Activated CD4-positive, alpha-beta T cell treated with anti-CD3 and anti-CD28 coated beads for 36 hours (primary cell): ENCODE data around the gene TMC2. TPM values are rescaled to one million over a fixed set of nuclear protein-coding genes. Genes with fewer than 3 reads are reported as not detected.
A peak's percentile ranks its signal among the peaks of the same experiment; 100 is the strongest.
"Not testable (repeated sequence)": the region's sequence is repeated elsewhere in the genome, so short reads cannot be mapped to it uniquely, and the experiment has no call there.

Experiments
- ATAC-seq: fragments of 200-7000 bp; cut with Tn5 transposase; one replicate; pipeline ENCODE4 v1.10.0; 2021; ENCODE audit warnings: mild to moderate bottlenecking, moderate library complexity
- CTCF ChIA-PET: fragments of 350-600 bp; sonication (Branson Sonifier 250); formaldehyde crosslinking; loops from one replicate; lab custom pipeline; 2021; ENCODE audit warnings: antibody characterized with exemption; lab: Charles Lee
- POLR2A ChIA-PET: fragments of 350-600 bp; sonication (Branson Sonifier 250); formaldehyde crosslinking; loops from one replicate; lab custom pipeline; 2021; ENCODE audit warnings: antibody characterized with exemption, inconsistent platforms; lab: Charles Lee
- DNase-seq: peaks from one replicate; pipeline ENCODE4 v3.0.0-alpha.2; 2020
- H3K27ac Mint-ChIP-seq: one replicate; pipeline ENCODE4 v1.8.0; 2021; ENCODE audit warnings: mixed read lengths
- H3K27me3 Mint-ChIP-seq: one replicate; pipeline ENCODE4 v1.8.0; 2021; ENCODE audit warnings: mixed read lengths
- H3K36me3 Mint-ChIP-seq: one replicate; pipeline ENCODE4 v1.8.0; 2021; ENCODE audit warnings: low read depth, mixed read lengths
- H3K4me1 Mint-ChIP-seq: one replicate; pipeline ENCODE4 v1.8.0; 2021; ENCODE audit warnings: mixed read lengths
- H3K4me3 Mint-ChIP-seq: one replicate; pipeline ENCODE4 v1.8.0; 2021; ENCODE audit warnings: mild to moderate bottlenecking, moderate library complexity, mixed read lengths
- H3K9me3 Mint-ChIP-seq: one replicate; pipeline ENCODE4 v1.8.0; 2021; ENCODE audit warnings: low read depth, mixed read lengths
- intact Hi-C, 2 experiments: fragments of 100-400 bp; cut with DNase I in 1 of 2; cut with micrococcal nuclease in 1 of 2; formaldehyde crosslinking; loops; one replicate each; pipeline versions ENCODE4 v1.14.2 to v1.15.1; 2022 to 2024; cut with DNase I, micrococcal nuclease
- total RNA-seq, 2 experiments: library from RNA; stranded (reverse); gene quantifications; one replicate each; pipeline ENCODE4 v1.2.3, GENCODE V29; 2021

Gene TMC2
- total RNA-seq, 2 experiments from 2014 or later: not detected

GRCh38 chr20:2524709-2525506, 11.5 kb upstream of the TMC2 start:
- intact Hi-C loops: loop anchor here (1.0 to 2.0 kb wide), 6 partner anchors 16 to 127 kb away; partner anchors contain the start of genes SNRPB (in 2 of the 2), NOP56 (in 1 of the 2) and ZNF343 (in 1 of the 2)
- ATAC-seq: peak; percentile 56
- POLR2A ChIA-PET: interaction anchor here (1.0 to 1.1 kb wide), 3 partner anchors 13 to 127 kb away, joined by 3 to 9 read pairs (median 6); partner anchors contain the start of genes NOP56 and SNRPB
- CTCF ChIA-PET: interaction anchor here (0.6 to 5.9 kb wide), 11 partner anchors 13 to 1797 kb away, joined by 3 to 73 read pairs (median 3); partner anchors contain the start of genes NOP56 and ZNF343
- Mint-ChIP-seq H3K9me3 (no peaks in the 10 kb centered on the region), H3K27me3 (peaks cover 2% of the 10 kb centered on the region), H3K27ac (peak overlapping the region; percentile 88), H3K36me3 (no peaks in the 10 kb centered on the region), H3K4me3 (peak overlapping the region; percentile 81), H3K4me1 (peaks cover 14% of the 10 kb centered on the region)
- peak; percentile 65 for DNase-seq

DNA sequence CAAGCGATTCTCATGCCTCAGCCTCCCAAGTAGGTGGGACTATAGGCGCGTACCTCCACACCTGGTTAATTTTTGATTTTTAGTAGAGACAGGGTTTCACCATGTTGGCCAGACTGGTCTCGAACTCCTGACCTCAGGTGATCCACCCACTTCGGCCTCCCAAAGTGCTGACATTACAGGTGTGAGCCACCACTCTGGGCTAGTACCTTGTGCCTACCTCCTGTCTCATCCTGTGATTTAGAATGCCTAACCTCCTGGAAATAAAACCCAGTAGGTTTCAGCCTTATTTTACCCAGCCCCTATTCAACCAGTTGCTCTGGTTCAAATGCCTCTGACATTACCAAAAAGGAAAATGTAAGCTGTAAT, 10.2 kb upstream of the TMC2 start:
- DNase-seq, intact Hi-C loops, H3K27me3 Mint-ChIP-seq, H3K4me3 Mint-ChIP-seq, ATAC-seq, H3K9me3 Mint-ChIP-seq, H3K36me3 Mint-ChIP-seq, H3K27ac Mint-ChIP-seq: not testable (repeated sequence)
- POLR2A ChIA-PET: interaction anchor here (0.6 to 1.3 kb wide), 2 partner anchors 28 to 57 kb away, joined by 3 to 4 read pairs; no protein-coding TSS in a partner anchor
- peaks cover 18% of the 10 kb centered on the region for H3K4me1 Mint-ChIP-seq
- CTCF ChIA-PET: interaction anchor here (0.6 to 1.7 kb wide), 4 partner anchors 13 to 832 kb away, joined by 3 to 5 read pairs (median 4); no protein-coding TSS in a partner anchor

GRCh38 chr20:2527762-2528161, 8.6 kb upstream of the TMC2 start:
- H3K4me3 Mint-ChIP-seq: no peak overlapping the region
- intact Hi-C loops: no loop called here
- ChIA-PET POLR2A (no interaction called here), CTCF (interaction anchor here (0.7 to 0.8 kb wide), 2 partner anchors 124 to 145 kb away, joined by 3 to 4 read pairs; no protein-coding TSS in a partner anchor)
- no peaks in the 10 kb centered on the region for H3K36me3 Mint-ChIP-seq
- H3K27ac Mint-ChIP-seq: no peak overlapping the region
- H3K27me3 Mint-ChIP-seq: peaks cover 2% of the 10 kb centered on the region
- ATAC-seq: no peak
- DNase-seq: no peak
- no peaks in the 10 kb centered on the region for H3K9me3 Mint-ChIP-seq
- H3K4me1 Mint-ChIP-seq: peaks cover 15% of the 10 kb centered on the region

DNA sequence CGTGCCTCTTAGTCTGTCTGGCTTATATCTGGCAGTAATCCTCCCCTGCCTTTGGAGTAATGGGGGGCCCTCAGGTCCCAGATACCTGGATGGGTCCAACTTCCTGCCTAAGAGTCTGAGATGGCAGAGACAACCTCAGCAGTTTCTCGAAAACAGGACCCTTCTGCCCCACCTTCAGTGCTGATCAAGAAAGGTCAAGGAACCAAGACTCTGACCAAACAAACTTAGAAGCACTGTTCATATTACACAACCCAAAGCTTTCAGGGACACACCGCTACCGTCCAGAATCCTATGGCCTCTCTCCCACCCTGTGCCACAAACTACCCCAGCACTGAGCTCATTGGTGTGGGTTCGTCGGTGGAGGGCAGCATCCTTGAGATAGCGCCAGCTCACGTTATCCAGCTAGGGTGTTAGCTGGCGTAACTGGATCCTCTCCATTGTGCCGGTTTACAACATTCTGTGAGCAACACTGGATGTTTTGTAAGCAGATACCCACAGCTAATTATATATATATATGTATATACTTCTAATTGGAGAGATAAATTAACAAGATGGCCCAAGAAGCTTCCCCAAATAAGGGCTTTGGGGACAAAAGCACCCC, 7.6 kb upstream of the TMC2 start:
- H3K27ac Mint-ChIP-seq: no peak overlapping the region
- H3K9me3 Mint-ChIP-seq: no peaks in the 10 kb centered on the region
- H3K27me3 Mint-ChIP-seq: peaks cover 2% of the 10 kb centered on the region
- H3K36me3 Mint-ChIP-seq: no peaks in the 10 kb centered on the region
- H3K4me3 Mint-ChIP-seq: no peak overlapping the region
- ATAC-seq (no peak), DNase-seq (no peak)
- intact Hi-C loops: no loop called here
- H3K4me1 Mint-ChIP-seq: peaks cover 15% of the 10 kb centered on the region
- CTCF ChIA-PET: interaction anchor here (0.6 to 3.8 kb wide), 2 partner anchors 8 to 515 kb away, joined by 3 to 20 read pairs; no protein-coding TSS in a partner anchor
- POLR2A ChIA-PET: no interaction called here

DNA sequence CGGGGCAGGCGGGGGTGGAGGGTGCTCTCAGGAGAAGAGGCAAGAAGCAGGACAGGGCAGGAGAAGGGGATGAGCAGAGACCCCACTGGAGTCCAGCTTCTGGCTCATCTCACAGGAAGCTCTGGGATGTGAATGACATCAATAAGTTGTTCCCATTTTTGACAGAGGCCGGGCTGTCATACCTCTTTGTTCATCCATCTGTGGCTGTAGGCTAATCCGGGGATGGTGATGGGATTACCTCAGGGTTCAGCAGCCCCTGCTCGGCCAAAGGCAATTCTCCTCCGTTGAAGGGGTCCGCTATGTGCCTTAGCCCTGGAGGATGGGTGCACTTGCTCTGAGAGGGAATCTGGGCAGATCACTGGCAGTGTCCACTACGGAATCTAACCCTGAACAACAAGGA, 3.3 kb upstream of the TMC2 start:
- Mint-ChIP-seq H3K27ac (no peak overlapping the region), H3K36me3 (no peaks in the 10 kb centered on the region), H3K4me1 (peaks cover 6% of the 10 kb centered on the region), H3K4me3 (no peak overlapping the region), H3K27me3 (peaks cover 6% of the 10 kb centered on the region), H3K9me3 (no peaks in the 10 kb centered on the region)
- ChIA-PET CTCF (no interaction called here), POLR2A (interaction anchor here (0.6 kb wide), 1 partner anchor 59 kb away, joined by 12 read pairs; no protein-coding TSS in a partner anchor)
- intact Hi-C loops: no loop called here
- ATAC-seq: no peak
- DNase-seq: no peak

DNA sequence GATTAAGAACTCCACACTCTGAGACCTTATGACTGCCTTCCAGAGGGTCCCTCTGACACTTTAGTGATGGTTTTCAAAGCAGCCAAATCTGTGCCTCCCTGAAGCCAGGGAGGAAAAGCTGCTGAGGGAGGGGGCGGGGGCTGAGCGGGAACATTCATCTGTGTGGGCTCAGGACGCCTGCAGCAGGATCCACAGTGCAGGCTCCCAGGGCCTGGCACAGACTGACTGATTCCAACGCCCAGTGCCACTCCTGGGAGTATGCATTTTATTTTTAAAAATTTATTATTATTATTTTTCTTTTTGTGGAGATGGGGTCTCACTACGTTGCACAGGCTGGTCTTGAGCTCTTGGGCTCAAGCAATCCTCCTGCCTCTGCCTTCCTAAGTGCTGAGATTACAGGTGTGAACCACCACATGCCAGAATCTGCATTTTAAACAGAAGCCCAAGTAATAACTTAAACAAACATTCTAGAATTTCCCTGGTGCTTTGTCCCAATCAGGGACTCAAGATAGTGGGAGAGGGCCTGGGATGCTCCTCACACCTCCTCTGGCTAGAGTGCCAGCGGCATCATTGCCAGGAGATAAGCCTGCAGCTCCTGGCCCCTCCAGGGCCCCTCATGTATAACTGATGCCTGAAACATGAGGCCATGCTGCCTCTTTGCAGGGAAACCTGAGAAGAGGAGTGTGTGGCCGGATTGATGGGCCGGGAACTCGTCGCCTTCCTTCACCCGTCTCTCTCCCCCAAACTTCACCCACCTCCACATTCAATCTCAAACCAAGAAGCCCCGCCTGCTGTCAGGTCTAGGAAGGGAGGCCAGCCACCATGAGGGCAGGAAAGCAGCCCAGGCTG, 438 bp upstream of the TMC2 start:
- CTCF ChIA-PET: interaction anchor here (0.5 to 2.9 kb wide), 2 partner anchors 14 to 134 kb away, joined by 4 to 11 read pairs; no protein-coding TSS in a partner anchor
- ATAC-seq: no peak
- Mint-ChIP-seq H3K4me1 (no peaks in the 10 kb centered on the region), H3K27ac (no peak overlapping the region), H3K27me3 (peaks cover 14% of the 10 kb centered on the region), H3K36me3 (no peaks in the 10 kb centered on the region), H3K4me3 (no peak overlapping the region), H3K9me3 (no peaks in the 10 kb centered on the region)
- POLR2A ChIA-PET: no interaction called here
- DNase-seq: no peak
- intact Hi-C loops: no loop called here

DNA sequence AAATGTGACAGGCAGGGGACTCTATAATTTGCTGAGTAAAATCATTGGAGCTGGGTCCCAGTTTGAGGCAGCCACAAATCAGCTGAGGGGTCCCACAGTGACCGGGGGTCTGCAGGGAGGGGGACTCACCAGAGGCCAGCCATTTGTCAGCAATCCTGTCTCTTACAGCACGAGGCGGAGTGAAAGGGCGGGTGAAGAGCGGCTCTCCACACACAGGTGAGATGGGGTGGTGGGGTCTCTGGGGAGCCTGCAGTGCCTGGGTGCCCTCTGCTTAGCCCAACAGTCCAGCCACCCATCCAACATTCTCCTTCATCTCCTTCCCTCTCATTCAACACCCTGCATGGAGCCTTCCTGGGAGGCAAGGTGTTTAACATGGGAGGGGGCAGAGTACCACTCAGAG, 728 bp downstream of the TMC2 start:
- intact Hi-C loops: no loop called here
- DNase-seq: no peak
- no peak for ATAC-seq
- Mint-ChIP-seq H3K4me1 (no peaks in the 10 kb centered on the region), H3K36me3 (no peaks in the 10 kb centered on the region), H3K9me3 (no peaks in the 10 kb centered on the region), H3K27ac (no peak overlapping the region), H3K4me3 (no peak overlapping the region), H3K27me3 (peaks cover 15% of the 10 kb centered on the region)
- POLR2A ChIA-PET: no interaction called here
- CTCF ChIA-PET: interaction anchor here (2.9 kb wide), 1 partner anchor 15 kb away, joined by 11 read pairs; no protein-coding TSS in a partner anchor

DNA sequence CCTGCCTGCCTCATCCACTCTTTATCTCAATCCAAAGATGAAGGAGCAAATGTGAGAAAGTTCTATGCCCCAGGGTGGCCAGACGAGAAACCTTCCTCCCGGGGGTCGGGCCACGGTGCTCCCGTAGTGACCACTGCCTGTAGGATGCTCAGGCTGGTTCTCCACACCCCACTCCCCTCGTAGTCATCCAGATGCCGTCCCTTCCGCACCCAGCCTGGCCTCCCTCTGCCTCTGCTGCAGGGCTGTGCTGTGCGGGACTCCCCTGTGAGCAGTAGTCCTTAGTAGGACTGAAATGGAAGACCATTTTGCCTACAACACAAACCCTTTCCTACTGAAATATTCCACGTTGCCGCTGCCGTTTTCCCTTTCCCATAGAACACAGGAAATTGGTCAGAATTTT, 2.0 kb downstream of the TMC2 start:
- Mint-ChIP-seq H3K4me1 (no peaks in the 10 kb centered on the region), H3K4me3 (no peak overlapping the region), H3K9me3 (no peaks in the 10 kb centered on the region), H3K27me3 (peaks cover 21% of the 10 kb centered on the region), H3K36me3 (no peaks in the 10 kb centered on the region), H3K27ac (no peak overlapping the region)
- ChIA-PET POLR2A (interaction anchor here (0.9 kb wide), 1 partner anchor 14 kb away, joined by 9 read pairs; no protein-coding TSS in a partner anchor), CTCF (interaction anchor here (0.6 to 1.7 kb wide), 2 partner anchors 16 to 18 kb away, joined by 3 to 12 read pairs; no protein-coding TSS in a partner anchor)
- ATAC-seq (no peak), DNase-seq (no peak)
- intact Hi-C loops: no loop called here

GRCh38 chr20:2538931-2539720, 2.8 kb downstream of the TMC2 start:
- Mint-ChIP-seq H3K4me1 (no peaks in the 10 kb centered on the region), H3K27me3 (peaks cover 24% of the 10 kb centered on the region), H3K27ac (no peak overlapping the region), H3K36me3 (no peaks in the 10 kb centered on the region), H3K9me3 (no peaks in the 10 kb centered on the region), H3K4me3 (no peak overlapping the region)
- ATAC-seq (no peak), DNase-seq (no peak)
- CTCF ChIA-PET: interaction anchor here (0.6 to 1.7 kb wide), 4 partner anchors 13 to 70 kb away, joined by 3 to 12 read pairs (median 4); no protein-coding TSS in a partner anchor
- intact Hi-C loops: no loop called here
- POLR2A ChIA-PET: no interaction called here

DNA sequence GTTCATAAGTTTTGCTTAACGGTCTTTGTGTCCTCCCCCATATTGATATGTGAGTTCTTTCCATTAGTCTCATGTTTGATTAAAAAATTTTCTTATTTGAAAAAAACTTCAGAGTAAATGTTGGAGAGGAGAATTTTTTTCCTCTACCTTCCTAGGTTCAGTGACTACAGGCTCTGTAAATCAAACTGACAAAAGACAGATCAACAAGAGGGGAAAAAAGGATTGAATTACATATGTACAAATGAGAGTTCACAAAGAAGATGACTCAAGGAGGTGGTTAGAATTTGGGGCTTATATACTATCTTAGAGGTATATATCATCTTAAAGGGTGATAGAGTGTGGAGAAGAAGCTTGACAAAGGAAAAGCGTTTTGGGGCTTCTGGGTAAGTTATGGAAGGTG, 5.6 kb downstream of the TMC2 start:
- H3K9me3 Mint-ChIP-seq: no peaks in the 10 kb centered on the region
- ATAC-seq: no peak
- H3K27ac Mint-ChIP-seq: no peak overlapping the region
- H3K4me3 Mint-ChIP-seq: no peak overlapping the region
- ChIA-PET CTCF (interaction anchor here (0.8 kb wide), 1 partner anchor 15 kb away, joined by 5 read pairs; no protein-coding TSS in a partner anchor), POLR2A (no interaction called here)
- H3K27me3 Mint-ChIP-seq: peaks cover 35% of the 10 kb centered on the region
- DNase-seq: no peak
- intact Hi-C loops: no loop called here
- H3K36me3 Mint-ChIP-seq: no peaks in the 10 kb centered on the region
- H3K4me1 Mint-ChIP-seq: no peaks in the 10 kb centered on the region
